HFFc6 (cell line): ENCODE results near the gene CAMK4. TPM values are rescaled to one million over a fixed set of nuclear protein-coding genes. Genes with fewer than 3 reads are reported as not detected.

ENCODE experiments used
- DNase-seq: peaks from one replicate; pipeline ENCODE4 v3.0.0-alpha.2; 2018
- H3K27ac Mint-ChIP-seq: 2 replicates; pipeline ENCODE4 v1.8.0; 2020; ENCODE audit warnings: mild to moderate bottlenecking, mixed read lengths
- H3K27me3 Mint-ChIP-seq: 2 replicates; pipeline ENCODE4 v1.8.0; 2021; ENCODE audit warnings: mild to moderate bottlenecking, moderate library complexity, mixed read lengths; ENCODE audit not compliant: insufficient read depth
- H3K36me3 Mint-ChIP-seq: 2 replicates; pipeline ENCODE4 v1.8.0; 2021; ENCODE audit warnings: low read depth, mixed read lengths
- H3K4me1 Mint-ChIP-seq: 2 replicates; pipeline ENCODE4 v1.8.0; 2020; ENCODE audit warnings: low read depth, mixed read lengths
- H3K4me3 Mint-ChIP-seq: 2 replicates; pipeline ENCODE4 v1.8.0; 2020; ENCODE audit warnings: mild to moderate bottlenecking, moderate library complexity, mixed read lengths
- H3K9me3 Mint-ChIP-seq: 2 replicates; pipeline ENCODE4 v1.8.0; 2020; ENCODE audit warnings: mild to moderate bottlenecking, mixed read lengths
- CTCF ChIP-seq: fragments of 200-600 bp; sonication (generic); IDR thresholded peaks from 2 replicates; pipeline ENCODE4 v1.5.0; 2021; ENCODE audit warnings: antibody characterized with exemption, mild to moderate bottlenecking
- total RNA-seq, 6 experiments: library from RNA; stranded (reverse); fragmentation: NEBNext Ultra II Directional; extraction: Animal tissue kit (Norgen Biotek cat#: 25700); gene quantifications; 2 replicates in 1 of 6; 3 replicates in 5 of 6; pipeline ENCODE4 v1.2.3, GENCODE V29; 2021

The CAMK4 gene
- total RNA-seq, 6 experiments from 2014 or later: 3.8 to 5.7 (median 4.4) TPM

- DNase-seq: no peak
- Mint-ChIP-seq H3K27ac (no peak overlapping the region), H3K27me3 (no peaks in the 10 kb centered on the region; the same call in none of the 2 replicates)
Measured at GRCh38 chr5:111234125-111234524, 9.9 kb downstream of the CAMK4 start.

GRCh38 chr5:111235635-111236034 lies 11.5 kb downstream of the CAMK4 start:
- TF ChIP-seq CTCF: no peak
- no peaks in the 10 kb centered on the region; the same call in none of the 2 replicates for H3K27me3 Mint-ChIP-seq
- peaks cover 10% of the 10 kb centered on the region; the same call in 1 of the 2 replicates for H3K4me1 Mint-ChIP-seq
- H3K36me3 Mint-ChIP-seq: no peaks in the 10 kb centered on the region
- H3K9me3 Mint-ChIP-seq: no peaks in the 10 kb centered on the region
- H3K27ac Mint-ChIP-seq: no peak overlapping the region
- DNase-seq: no peak
- H3K4me3 Mint-ChIP-seq: no peak overlapping the region

More at GRCh38 chr5:111234125-111234524, 9.9 kb downstream of the CAMK4 start:
- TF ChIP-seq CTCF: no peak
- no peaks in the 10 kb centered on the region for H3K9me3 Mint-ChIP-seq
- H3K4me1 Mint-ChIP-seq: peaks cover 10% of the 10 kb centered on the region; the same call in 1 of the 2 replicates
- H3K36me3 Mint-ChIP-seq: no peaks in the 10 kb centered on the region
- H3K4me3 Mint-ChIP-seq: no peak overlapping the region

GRCh38 chr5:111236348-111236747 lies 12.2 kb downstream of the CAMK4 start:
- Mint-ChIP-seq H3K36me3 (no peaks in the 10 kb centered on the region), H3K27me3 (no peaks in the 10 kb centered on the region; the same call in none of the 2 replicates), H3K4me3 (no peak overlapping the region), H3K27ac (no peak overlapping the region), H3K4me1 (peaks cover 10% of the 10 kb centered on the region; the same call in 1 of the 2 replicates), H3K9me3 (no peaks in the 10 kb centered on the region)
- no peak for DNase-seq
- TF ChIP-seq CTCF: no peak

- no peak for TF ChIP-seq CTCF
- Mint-ChIP-seq H3K36me3 (no peaks in the 10 kb centered on the region), H3K4me3 (no peak overlapping the region), H3K4me1 (peaks cover 10% of the 10 kb centered on the region; the same call in 1 of the 2 replicates), H3K9me3 (no peaks in the 10 kb centered on the region), H3K27me3 (no peaks in the 10 kb centered on the region; the same call in none of the 2 replicates), H3K27ac (no peak overlapping the region)
- no peak for DNase-seq
Measured at GRCh38 chr5:111236995-111237394, 12.8 kb downstream of the CAMK4 start.

- no peak for DNase-seq
- no peak overlapping the region for H3K27ac Mint-ChIP-seq
- no peaks in the 10 kb centered on the region for H3K9me3 Mint-ChIP-seq
- no peak overlapping the region for H3K4me3 Mint-ChIP-seq
- H3K4me1 Mint-ChIP-seq: peaks cover 10% of the 10 kb centered on the region; the same call in 1 of the 2 replicates
- TF ChIP-seq CTCF: no peak
- no peaks in the 10 kb centered on the region for H3K36me3 Mint-ChIP-seq
- peaks cover under 1% of the 10 kb centered on the region for H3K27me3 Mint-ChIP-seq
Measured at GRCh38 chr5:111237470-111237869, 13.3 kb downstream of the CAMK4 start.
